Measurements from ENCODE around the gene TCIRG1.
"Not testable (repeated sequence)": the region's sequence is repeated elsewhere in the genome, so short reads cannot be mapped to it uniquely, and the experiment has no call there.

Gene TCIRG1

GRCh38 chr11:68083517-68083916 lies 44.7 kb downstream of the TCIRG1 start:
- DNase-seq (ENCODE audit: low spot score) = no peak

GRCh38 chr11:68089679-68090078 lies 50.9 kb downstream of the TCIRG1 start:
- DNase-seq (ENCODE audit: low spot score) = no peak

DNA sequence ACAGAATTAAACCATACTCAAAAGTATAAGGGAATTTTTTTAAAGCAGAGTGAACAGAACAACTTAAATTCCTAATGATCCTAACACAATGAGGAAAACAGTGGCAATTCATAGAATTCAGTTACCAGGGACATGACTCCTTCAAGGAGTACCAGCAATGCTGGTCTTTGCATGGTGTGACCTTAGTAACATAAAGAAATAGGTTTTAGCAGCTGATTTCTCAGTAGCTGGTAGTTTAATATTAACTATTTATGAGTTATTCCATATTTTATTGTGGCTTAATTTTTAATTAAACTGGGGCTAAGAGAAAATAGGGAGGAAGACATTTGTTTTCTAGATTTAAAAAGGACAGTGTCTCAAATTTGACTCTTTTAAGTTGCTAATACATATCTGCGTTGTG lies 51.5 kb downstream of the TCIRG1 start:
- DNase-seq (ENCODE audit: low spot score) = no peak

GRCh38 chr11:68090706-68091105 lies 51.9 kb downstream of the TCIRG1 start:
- peak; percentile 80 for DNase-seq (ENCODE audit: low spot score)

GRCh38 chr11:68092411-68092810 lies 53.6 kb downstream of the TCIRG1 start:
- DNase-seq (ENCODE audit: low spot score) = no peak

DNA sequence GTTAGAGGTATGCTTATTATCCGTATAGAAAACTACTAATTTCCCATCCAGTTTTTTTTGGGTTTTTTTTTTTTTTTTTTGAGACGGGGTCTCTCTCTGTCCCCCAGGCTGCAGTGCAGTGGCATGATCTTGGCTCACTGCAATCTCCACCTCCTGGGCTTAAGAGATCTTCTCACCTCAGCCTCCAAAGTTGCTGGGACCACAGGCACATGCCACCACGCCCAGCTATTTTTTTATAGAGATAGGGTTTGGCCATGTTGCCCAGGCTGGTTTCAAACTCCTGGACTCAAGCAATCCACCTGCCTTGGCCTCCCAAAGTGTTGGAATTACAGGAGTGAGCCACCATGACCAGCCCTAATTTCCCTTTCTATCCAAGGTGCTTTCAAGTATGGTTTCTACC lies 54.1 kb downstream of the TCIRG1 start:
- DNase-seq (ENCODE audit: low spot score) = not testable (repeated sequence)

GRCh38 chr11:68093565-68093964 lies 54.7 kb downstream of the TCIRG1 start:
- DNase-seq (ENCODE audit: low spot score) = no peak

DNA sequence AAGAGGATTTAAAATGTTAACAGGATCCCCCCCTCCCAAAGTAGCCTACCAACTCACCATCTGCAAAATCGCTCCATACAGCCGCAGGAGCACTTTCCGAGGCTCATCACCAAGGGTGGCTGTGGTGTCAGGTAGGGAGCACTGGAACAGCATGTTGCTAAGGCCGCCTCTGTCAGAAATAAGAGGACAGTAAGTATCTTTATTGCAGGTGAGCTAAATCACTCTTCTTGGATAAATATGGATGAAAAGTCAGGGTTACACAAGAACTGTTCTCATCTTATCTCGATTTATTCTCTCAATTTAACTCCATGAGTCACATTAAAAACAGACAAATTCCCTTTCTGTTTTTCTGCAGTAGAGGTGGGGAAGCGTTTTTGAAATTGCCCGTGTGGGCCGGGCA lies 58.1 kb downstream of the TCIRG1 start:
- DNase-seq (ENCODE audit: low spot score) = no peak

DNA sequence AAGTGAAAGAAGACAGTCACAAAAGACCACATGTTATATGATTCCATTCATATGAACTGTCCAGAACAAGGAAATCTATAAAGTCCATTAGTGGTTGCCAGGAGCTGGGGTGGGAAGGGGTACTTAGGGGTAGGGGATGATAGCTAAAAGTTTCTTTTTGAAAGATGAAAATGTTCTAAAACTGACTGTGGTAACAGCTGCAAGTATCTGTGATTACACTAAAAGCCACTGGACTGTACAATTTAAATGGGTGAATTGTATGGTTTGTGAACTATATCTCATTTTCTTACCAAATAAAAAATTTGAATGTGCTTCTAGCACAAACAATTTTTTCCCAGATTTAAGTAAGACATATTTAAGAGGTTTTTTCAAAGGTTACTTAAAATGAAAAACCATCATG lies 60.2 kb downstream of the TCIRG1 start:
- no peak for DNase-seq (ENCODE audit: low spot score)

DNA sequence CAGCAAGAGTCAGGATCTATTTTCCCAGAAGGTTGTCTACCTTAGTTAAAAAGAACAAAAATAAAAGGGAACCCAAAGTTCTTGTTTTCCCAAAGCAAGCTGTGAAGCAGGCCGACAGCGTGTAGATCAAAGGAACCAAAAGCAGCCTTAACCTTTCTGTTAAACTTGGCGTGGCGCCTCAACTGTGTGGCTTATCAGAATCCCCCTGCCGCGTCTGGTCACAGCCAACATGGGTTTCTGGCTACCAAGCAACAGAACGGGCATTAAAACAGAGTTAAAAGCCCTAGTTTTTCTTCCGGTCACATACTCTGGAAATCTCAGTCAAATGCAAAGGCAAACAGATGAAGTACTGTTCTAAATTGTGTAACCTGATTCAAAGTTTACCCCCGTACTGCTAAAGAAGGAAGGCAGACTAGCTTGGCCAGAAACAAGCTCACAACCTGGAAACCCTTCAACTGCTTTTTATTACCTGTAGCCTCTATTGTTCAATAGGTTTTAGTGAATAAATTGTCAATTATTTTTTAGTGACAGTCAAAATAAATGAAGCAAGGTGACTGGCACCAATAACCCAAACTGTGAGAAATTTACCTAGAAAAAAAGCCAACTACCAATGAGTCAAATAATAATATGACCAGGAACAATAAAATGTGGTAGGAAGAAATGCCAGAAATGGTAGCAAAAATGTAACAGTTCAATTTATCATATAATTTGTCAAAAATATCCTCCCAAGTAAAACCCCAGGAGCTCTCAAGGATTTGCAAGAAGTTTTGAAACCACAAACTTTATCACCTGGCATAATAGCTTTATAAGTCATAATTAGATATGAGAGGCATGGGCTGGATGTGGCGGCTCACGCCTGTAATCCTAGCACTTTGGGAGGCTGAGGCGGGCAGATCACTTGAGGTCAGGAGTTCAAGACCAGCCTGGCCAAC lies 60.9 kb downstream of the TCIRG1 start:
- DNase-seq (ENCODE audit: low spot score) = no peak
